Transverse colon (tissue), 4 donors: ENCODE data around the gene ATP13A2. TPM values are rescaled to one million over a fixed set of nuclear protein-coding genes. Genes with fewer than 3 reads are reported as not detected.
A peak's percentile ranks its signal among the peaks of the same experiment; 100 is the strongest.

Experiments
- DNase-seq: peaks from one replicate; pipeline ENCODE4 v3.0.0-alpha.2; 2019
- H3K27ac ChIP-seq, 4 donors: fragments of 200-600 bp; sonication (generic); 2 replicates each; pipeline ENCODE4 v1.5.1; 2016 to 2018; ENCODE audit warnings: inconsistent platforms in 4 of 4
- H3K27me3 ChIP-seq: fragments of 200-600 bp; sonication (generic); 2 replicates; pipeline ENCODE4 v1.5.1; 2017; ENCODE audit warnings: inconsistent platforms
- H3K36me3 ChIP-seq, 4 donors: fragments of 200-600 bp; sonication (generic); 2 replicates each; pipeline ENCODE4 v1.5.1; 2017 to 2019; ENCODE audit warnings: inconsistent platforms in 4 of 4
- H3K4me1 ChIP-seq, 4 donors: fragments of 200-600 bp; sonication (generic); 2 replicates each; pipeline ENCODE4 v1.5.1; 2017 to 2020; ENCODE audit warnings: inconsistent platforms in 4 of 4
- H3K4me3 ChIP-seq, 4 donors: fragments of 200-600 bp; sonication (generic); 1 replicate in 1 of 4; 2 replicates in 3 of 4; pipeline versions ENCODE4 v1.5.1 to v1.6.1; 2017 to 2019; ENCODE audit warnings: inconsistent platforms in 4 of 4
- H3K9me3 ChIP-seq, 2 donors: fragments of 200-600 bp; sonication (generic); 2 replicates each; pipeline ENCODE4 v1.5.1; 2017 to 2019; ENCODE audit warnings: inconsistent platforms in 2 of 2
- CTCF ChIP-seq, 5 experiments: fragments of 200-600 bp in 3 of 5; fragments of 450-650 bp in 2 of 5; sonication (generic) in 3 of 5; IDR thresholded peaks; 1 replicate in 2 of 5; 2 replicates in 3 of 5; pipeline ENCODE4 v1.5.1; 2016 to 2017; ENCODE audit warnings: antibody characterized with exemption in 5 of 5, inconsistent platforms in 3 of 5, mild to moderate bottlenecking in 2 of 5, moderate library complexity in 1 of 5
- EP300 ChIP-seq: sonication (generic); formaldehyde crosslinking; IDR thresholded peaks from one replicate; pipeline ENCODE4 v1.6.1; 2017; ENCODE audit warnings: antibody characterized with exemption, low read depth
- POLR2A ChIP-seq: fragments of 450-650 bp; IDR thresholded peaks from one replicate; pipeline ENCODE4 v1.6.1; 2016; ENCODE audit warnings: antibody characterized with exemption, mild to moderate bottlenecking, moderate library complexity
- POLR2AphosphoS5 ChIP-seq, 3 donors: sonication (generic); formaldehyde crosslinking; IDR thresholded peaks; one replicate each; pipeline ENCODE4 v1.6.1; 2016; ENCODE audit warnings: antibody characterized with exemption in 3 of 3
- WGBS, 2 donors: methylation state at CpG; one replicate each; pipeline ENCODE4 v1.1.5; 2018; ENCODE audit warnings: low coverage in 1 of 2; 5-methylcytosine and 5-hydroxymethylcytosine counted together
- in situ Hi-C, 4 donors: fragments of 200-750 bp; cut with MboI; loops; one replicate each; pipeline versions ENCODE4 v1.15.0 to v1.15.1; 2017; ENCODE audit warnings: low sequenced_read_pairs in 3 of 4, low pct_ligation_motif_present in 1 of 4, low pct_unique_long_range_greater_than_20kb in 1 of 4
- intact Hi-C: fragments of 100-400 bp; cut with DNase I; formaldehyde crosslinking; loops from one replicate; pipeline ENCODE4 v1.15.1; 2023; ENCODE audit warnings: low total_unique reads
- total RNA-seq, 4 donors: library from RNA; depleted of rRNA; stranded (reverse); fragments of >200 nt; gene quantifications; one replicate each; pipeline ENCODE4 v1.1.0, GENCODE V29; 2016

The ATP13A2 gene
- total RNA-seq, 4 donors from 2014 or later, result 34.4 to 70.8 (median 60.9) TPM

- in situ Hi-C loops, result no loop called here
- DNase-seq, result no peak
These were observed 31.1 kb downstream of the ATP13A2 start, which contains the start of gene MFAP2 for GRCh38 chr1:16980473-16981268. TSS of gene MFAP2 (minus strand) at chr1:16980620. CDS start at chr1:16978273, 2,347 bp downstream.

GRCh38 chr1:16979475-16980327 is 32.0 kb downstream of the ATP13A2 start:
- Histone ChIP-seq H3K27me3 (peaks cover 34% of the 10 kb centered on the region), H3K4me1 (peaks cover 3 to 32% (median 15%) of the 10 kb centered on the region in 4 donors), H3K27ac (peak overlapping the region; percentile 53 to 80 (median 59)), H3K4me3 (peak overlapping the region in 3 of 4 donors; percentile 34 to 49 (median 48)), H3K36me3 (no peaks in the 10 kb centered on the region), H3K9me3 (no peaks in the 10 kb centered on the region)
- TF ChIP-seq POLR2A, result no peak
- TF ChIP-seq CTCF (IDR thresholded peaks at IDR 0.05), result no peak
- no peak for TF ChIP-seq EP300
- TF ChIP-seq POLR2AphosphoS5 (IDR thresholded peaks at IDR 0.05), result no peak
- no peak for DNase-seq
- 17% methylated on average over 40 of the region's 44 CpGs; no CpG with 5 or more reads in 1 of the 2 donors for WGBS, 2 donors
- in situ Hi-C loops (no loop called here), intact Hi-C loops (no loop called here)

More at GRCh38 chr1:16980473-16981268, 31.1 kb downstream of the ATP13A2 start, which contains the start of gene MFAP2:
- Histone ChIP-seq H3K4me1 (peaks cover 3 to 32% (median 15%) of the 10 kb centered on the region in 4 donors), H3K36me3 (no peaks in the 10 kb centered on the region), H3K27me3 (peaks cover 34% of the 10 kb centered on the region), H3K9me3 (no peaks in the 10 kb centered on the region), H3K4me3 (peak within 1 kb of the TSS; percentile 34 to 52 (median 48)), H3K27ac (peak within 1 kb of the TSS; percentile 53 to 80 (median 59))
- intact Hi-C loops, result no loop called here
- 12 to 57% methylated on average over 6 to 28 of the region's 53 CpGs for whole genome bisulfite sequencing, 2 donors
- TF ChIP-seq EP300 (no peak), CTCF (IDR thresholded peaks at IDR 0.05) (no peak), POLR2AphosphoS5 (IDR thresholded peaks at IDR 0.05) (no peak), POLR2A (no peak)

GRCh38 chr1:16978567-16979474 is 32.9 kb downstream of the ATP13A2 start:
- H3K27ac ChIP-seq, result peak overlapping the region; percentile 53 to 80 (median 59)
- in situ Hi-C loops (no loop called here), intact Hi-C loops (no loop called here)
- 60% methylated on average over 20 of the region's 20 CpGs; no CpG with 5 or more reads in 1 of the 2 donors for WGBS, 2 donors
- H3K36me3 ChIP-seq, result no peaks in the 10 kb centered on the region
- peak; percentile 29 for DNase-seq
- H3K4me3 ChIP-seq, result peak overlapping the region in 2 of 4 donors; percentile 48 to 49
- peaks cover 3 to 32% (median 15%) of the 10 kb centered on the region in 4 donors for H3K4me1 ChIP-seq
- TF ChIP-seq CTCF (IDR thresholded peaks at IDR 0.05) (no peak), EP300 (no peak), POLR2AphosphoS5 (IDR thresholded peaks at IDR 0.05) (no peak), POLR2A (no peak)
- H3K9me3 ChIP-seq, result no peaks in the 10 kb centered on the region
- peaks cover 34% of the 10 kb centered on the region for H3K27me3 ChIP-seq
